Left renal cortex interstitium (tissue), 4 donors: ENCODE results near the gene PCDH1. TPM values are rescaled to one million over a fixed set of nuclear protein-coding genes. Genes with fewer than 3 reads are reported as not detected.

Source experiments
- DNase-seq, 4 donors: peaks; one replicate each; pipeline ENCODE4 v3.0.0-alpha.2; 2013; ENCODE audit warnings: low read depth in 4 of 4, low spot score in 2 of 4, missing footprints in 1 of 4
- polyA plus RNA-seq, 4 donors: library from polyadenylated mRNA; unstranded; fragments of 120-200 nt; gene quantifications; one replicate each; pipeline ENCODE4 v1.2.1, GENCODE V29; 2013; ENCODE audit not compliant: insufficient read length in 4 of 4

The PCDH1 gene
- polyA plus RNA-seq, 4 donors, result 19.7 to 29.1 (median 26.9) TPM

DNA sequence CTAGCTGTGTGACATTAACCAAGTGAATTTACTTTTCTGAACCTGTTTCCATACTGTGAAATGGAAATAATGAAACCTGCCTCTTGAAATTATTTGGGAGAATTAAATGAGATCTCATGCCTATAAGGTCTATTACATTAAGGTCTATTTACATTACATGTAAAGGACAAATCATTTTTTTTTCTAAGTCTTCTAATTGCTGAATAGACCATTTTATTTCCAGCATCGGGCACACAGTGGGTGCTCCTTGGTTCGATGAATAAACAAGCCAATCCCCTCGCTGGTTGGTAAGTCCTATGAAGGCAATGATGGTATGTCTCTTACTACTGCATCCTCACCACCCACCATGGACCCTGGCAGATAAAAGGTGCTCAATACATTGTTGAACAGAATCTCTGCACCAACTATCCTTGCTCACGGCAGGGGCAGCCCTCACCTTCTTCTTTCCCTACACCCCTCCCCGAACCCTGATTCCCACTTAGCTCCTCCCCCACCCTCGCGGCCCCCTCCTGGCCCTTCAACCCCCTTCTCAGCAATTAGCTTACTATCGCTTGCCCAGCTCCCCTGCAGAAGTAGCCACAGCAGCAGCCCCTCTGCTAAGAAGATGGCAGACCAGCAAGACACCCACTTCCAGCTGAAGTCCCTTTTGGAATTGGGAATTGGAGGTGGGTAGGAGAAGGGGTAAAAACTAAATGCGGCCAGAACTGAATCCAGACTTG is 3.0 kb downstream of the PCDH1 start:
- no peak for DNase-seq

GRCh38 chr5:141874262-141874964 is 3.8 kb downstream of the PCDH1 start:
- no peak for DNase-seq

DNA sequence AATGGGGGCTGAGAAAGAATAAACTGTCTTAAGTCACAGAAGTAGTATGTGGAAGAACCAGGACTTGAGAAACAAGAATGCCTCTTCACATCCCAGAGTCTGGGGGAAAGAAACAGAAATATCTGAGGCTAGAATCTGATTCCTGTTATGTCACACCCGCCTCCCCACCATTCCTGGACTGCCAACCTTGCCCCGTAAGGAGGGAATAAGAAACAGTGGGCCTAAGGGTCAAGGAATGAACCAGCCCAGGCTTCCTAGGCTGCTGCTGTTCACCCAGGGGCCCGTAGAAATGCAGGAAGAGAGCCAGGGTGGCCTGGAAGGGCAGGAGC is 4.3 kb downstream of the PCDH1 start:
- DNase-seq, result no peak

DNA sequence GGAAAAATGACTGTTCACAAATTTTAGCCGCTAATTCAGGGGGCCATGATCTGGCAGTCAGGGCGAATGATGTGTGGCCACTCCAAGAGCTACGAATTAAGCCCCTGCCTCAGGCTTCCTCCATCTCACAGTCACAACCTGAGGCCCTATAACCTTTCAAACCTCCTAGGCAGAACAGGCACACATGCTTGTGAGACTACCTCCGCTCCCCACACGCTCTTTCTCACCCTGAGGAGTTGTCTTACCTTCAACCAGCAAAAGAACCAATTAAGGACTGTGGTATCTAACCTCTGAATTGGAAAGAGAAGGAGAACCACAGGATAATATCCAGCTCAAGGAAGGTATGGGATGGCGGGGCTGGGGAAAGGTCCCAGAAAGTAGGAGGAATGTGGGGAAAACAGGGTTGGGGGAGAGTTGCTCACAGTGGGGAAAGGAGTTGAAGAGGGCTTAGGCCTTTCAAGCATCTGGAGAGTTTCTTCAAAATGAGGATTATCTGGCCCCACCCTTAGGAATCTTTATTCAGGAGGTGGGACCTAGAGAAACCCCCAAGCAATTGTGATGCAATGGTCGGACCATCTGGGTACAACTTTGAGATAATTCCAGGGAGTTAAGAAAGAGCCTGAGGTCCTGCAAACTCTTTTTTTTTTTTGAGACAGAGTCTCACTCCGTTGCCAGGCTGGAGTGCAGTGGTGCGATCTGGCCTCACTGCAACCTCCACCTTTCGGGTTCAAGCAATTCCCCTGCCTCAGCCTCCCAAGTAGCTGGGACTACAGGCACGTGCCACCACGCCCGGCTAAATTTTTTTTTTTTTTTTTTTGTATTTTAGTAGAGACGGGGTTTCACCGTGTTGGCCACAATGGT is 5.5 kb downstream of the PCDH1 start:
- DNase-seq, result no peak

DNA sequence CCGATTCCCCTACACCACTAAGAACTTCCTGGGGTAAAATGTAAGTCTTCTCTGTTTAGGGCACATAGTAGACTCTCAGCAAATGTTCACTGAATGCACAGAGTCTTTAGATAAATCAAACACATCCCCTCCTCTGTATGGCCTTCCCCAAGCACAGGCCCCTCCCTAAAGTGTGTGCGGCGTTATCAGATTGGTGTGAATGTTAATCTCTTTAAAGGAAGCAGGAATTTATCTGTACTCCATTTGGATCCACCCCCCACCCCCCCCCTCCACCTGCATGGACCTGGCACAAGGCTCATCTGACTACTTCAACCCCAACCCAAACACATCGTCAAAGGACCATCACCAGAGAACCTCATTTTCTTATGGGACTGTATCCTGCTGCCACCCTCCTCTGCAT is 6.3 kb downstream of the PCDH1 start:
- DNase-seq, result no peak

DNA sequence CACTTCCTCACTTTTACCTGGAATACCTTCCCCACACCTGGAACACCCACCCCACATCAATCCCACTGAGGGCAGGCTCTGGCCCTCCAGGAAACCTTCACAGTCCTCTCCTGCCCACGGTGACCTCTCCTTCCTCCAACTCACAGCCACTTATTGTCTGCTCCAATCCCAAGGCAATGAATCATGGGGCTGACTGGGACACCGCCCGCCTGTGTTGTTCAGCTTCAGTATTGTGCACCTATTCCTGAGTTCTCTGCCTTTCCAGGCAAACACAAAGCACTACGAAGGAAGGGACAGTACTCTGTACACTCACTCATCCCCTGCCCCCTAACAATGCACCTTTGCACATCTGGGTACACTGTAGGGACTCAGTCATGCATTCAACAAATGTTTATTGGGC is 7.3 kb downstream of the PCDH1 start:
- no peak for DNase-seq

GRCh38 chr5:141870228-141870627 is 8.0 kb downstream of the PCDH1 start:
- no peak for DNase-seq

- DNase-seq, result no peak
Observed at GRCh38 chr5:141869514-141869913, 8.7 kb downstream of the PCDH1 start.

DNA sequence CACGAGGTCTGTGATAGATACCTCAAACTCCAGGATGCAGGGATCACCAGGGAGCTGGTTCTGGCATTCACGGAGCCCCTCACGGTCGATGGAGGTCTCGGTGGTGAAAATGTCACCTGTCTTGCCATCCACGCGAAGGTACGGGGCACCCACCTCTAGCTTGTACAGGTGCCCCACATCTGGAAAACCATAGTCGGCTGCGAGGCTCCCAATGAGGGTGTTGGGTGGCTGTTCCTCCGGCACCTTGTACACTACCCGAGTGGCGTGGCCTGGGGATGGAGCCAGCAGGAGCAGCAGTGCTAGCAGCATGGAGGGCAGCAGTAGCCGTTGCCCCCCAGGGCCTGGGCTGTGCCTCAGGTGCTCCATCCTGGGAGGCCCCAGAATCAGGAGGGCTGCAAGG is 9.2 kb downstream of the PCDH1 start:
- DNase-seq, result no peak

DNA sequence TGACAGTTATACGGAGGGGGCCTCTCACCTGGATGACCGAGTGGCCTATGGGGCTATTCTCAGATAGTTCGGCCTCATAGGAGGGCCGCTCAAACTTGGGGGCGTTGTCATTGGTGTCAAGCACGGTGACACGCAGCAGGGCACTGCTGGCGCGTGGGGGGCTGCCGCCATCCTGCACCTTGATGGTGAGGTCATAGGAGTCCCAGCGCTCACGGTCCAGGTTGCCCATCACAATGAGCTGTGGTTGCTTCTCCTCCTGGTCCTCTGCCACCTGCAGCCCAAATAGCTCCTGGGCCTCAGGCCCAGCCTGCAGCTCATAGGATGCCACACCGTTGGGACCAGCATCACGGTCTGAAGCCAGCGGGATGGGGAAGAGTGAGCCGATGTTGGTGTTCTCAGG is 9.7 kb downstream of the PCDH1 start:
- no peak for DNase-seq

DNA sequence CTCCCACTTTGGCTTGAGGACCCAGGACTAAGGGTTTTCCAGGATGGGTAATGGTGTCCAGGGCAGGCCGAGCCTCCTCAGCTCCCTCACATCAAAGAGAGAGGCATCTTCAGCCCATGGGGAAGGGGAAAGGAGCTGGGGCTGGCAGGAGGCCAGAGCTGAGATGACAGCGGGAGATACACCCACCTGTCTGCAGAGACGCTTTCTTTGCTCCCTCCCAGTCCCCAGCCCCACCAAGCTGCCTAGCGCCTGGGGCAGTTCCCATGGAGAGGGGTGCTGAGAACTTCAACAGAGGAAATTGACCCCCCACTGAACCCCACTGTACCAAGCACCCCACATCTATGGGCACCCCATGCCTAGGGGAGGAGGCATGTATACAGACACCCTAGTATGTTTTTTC is 10.6 kb downstream of the PCDH1 start:
- DNase-seq, result no peak

GRCh38 chr5:141867139-141867538 is 11.1 kb downstream of the PCDH1 start:
- no peak for DNase-seq

GRCh38 chr5:141866096-141866495 is 12.1 kb downstream of the PCDH1 start:
- no peak for DNase-seq

DNA sequence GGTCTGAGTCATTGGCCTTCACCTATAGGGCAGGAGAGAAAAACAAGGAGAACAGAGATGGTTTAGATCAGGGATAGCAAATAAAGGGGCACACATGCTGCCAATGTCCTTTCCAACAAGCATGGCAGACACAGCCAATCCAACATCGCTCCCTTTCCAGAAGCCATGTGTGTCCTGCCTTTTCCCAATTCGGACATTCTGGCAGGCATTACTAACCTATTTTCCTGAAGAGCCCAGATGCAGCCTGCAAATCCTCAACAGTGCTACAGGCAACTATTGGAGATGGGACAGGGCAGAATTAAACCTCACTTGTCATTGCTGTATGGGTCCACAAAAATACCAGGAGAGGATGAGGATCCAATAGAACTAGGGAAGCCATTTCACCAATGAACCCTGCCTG is 12.8 kb downstream of the PCDH1 start:
- no peak for DNase-seq

GRCh38 chr5:141864371-141865370 is 13.5 kb downstream of the PCDH1 start:
- no peak for DNase-seq

DNA sequence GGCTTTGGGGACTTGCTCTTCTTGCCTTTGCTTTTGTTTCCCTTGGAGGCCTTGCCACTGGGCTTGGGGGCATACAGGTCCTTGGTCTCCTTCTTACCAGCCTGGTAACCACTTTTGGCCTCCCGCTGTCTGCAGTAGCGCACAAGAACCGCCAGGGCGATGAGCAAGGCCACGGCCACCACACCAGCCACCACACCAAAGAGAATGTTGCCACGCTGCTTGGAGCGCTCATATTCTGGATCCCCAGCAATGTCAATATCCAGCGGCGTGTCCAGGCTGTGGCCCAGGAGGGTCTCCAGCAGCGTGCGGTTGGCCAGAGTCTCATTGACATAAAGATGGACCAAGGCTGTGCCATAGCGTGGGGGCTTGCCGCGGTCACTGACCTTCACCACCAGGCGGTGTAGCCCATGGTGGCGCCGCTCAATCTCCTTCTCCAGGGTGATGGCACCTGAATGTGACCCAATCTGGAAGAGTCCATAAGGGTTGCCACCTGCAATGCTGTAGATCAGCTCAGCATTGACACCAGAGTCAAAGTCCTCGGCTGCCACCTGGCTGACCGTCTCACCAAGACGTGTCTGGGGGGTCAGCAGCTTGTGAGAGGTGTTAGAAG is 14.5 kb downstream of the PCDH1 start:
- no peak for DNase-seq

- DNase-seq, result no peak
Observed at GRCh38 chr5:141862936-141863543, 15.2 kb downstream of the PCDH1 start.

DNA sequence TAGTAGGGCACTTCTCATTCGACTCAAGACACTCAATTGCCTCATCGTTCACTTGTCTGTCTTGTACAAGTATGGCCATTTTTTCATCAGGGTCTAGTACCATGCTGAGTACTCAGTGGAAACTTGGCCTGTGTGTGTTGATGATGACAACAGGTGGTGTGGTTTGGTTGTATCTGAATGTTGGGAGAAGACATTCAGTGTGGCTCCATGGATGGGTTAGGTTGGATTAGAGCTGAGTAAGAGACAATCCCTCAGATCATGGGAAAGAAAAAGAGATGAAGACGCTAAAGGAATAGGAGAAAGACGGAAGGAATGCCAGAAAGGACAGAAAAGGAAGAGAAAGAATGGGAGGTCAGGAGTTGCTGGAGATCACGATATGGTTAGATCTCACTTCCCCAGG is 17.0 kb downstream of the PCDH1 start:
- DNase-seq, result no peak

GRCh38 chr5:141858079-141858765 is 20.0 kb downstream of the PCDH1 start:
- DNase-seq, result no peak
